MCF 10A (cell line): ENCODE measurements around the gene FOXP4. TPM values are rescaled to one million over a fixed set of nuclear protein-coding genes. Genes with fewer than 3 reads are reported as not detected.

Experiments used
- BruUV-seq: library from RNA; stranded (reverse); fragments of 400-500 nt; replicated peaks from 2 replicates; lab custom pipeline; 2021; lab: Mats Ljungman, UMichigan
- CTCF ChIA-PET: fragments of 300-600 bp; sonication (Branson Sonifier 250); formaldehyde crosslinking; extraction: SDS; loops from one replicate; lab custom pipeline; 2021; ENCODE audit warnings: antibody characterized with exemption, inconsistent platforms; lab: Yijun Ruan, JAX
- POLR2A ChIA-PET: fragments of 300-600, 350-650 bp; sonication (Branson Sonifier 250); formaldehyde crosslinking; extraction: SDS; loops from one replicate; lab custom pipeline; 2020; ENCODE audit warnings: antibody characterized with exemption, inconsistent platforms; lab: Yijun Ruan, JAX
- DNase-seq: peaks from one replicate; pipeline ENCODE4 v3.0.0-alpha.2; 2018; ENCODE audit not compliant: unreplicated experiment
- H3K27ac Mint-ChIP-seq: one replicate; pipeline ENCODE4 v1.8.0; 2022; ENCODE audit warnings: mild to moderate bottlenecking, low read depth, mixed read lengths; ENCODE audit not compliant: unreplicated experiment
- H3K27me3 Mint-ChIP-seq: one replicate; pipeline ENCODE4 v1.8.0; 2022; ENCODE audit warnings: mixed read lengths; ENCODE audit not compliant: insufficient read depth, unreplicated experiment
- H3K36me3 Mint-ChIP-seq: one replicate; pipeline ENCODE4 v1.8.0; 2022; ENCODE audit warnings: mild to moderate bottlenecking, moderate library complexity, mixed read lengths; ENCODE audit not compliant: insufficient read depth, unreplicated experiment
- H3K4me1 Mint-ChIP-seq: one replicate; pipeline ENCODE4 v1.8.0; 2022; ENCODE audit warnings: mixed read lengths; ENCODE audit not compliant: insufficient read depth, unreplicated experiment
- H3K4me3 Mint-ChIP-seq: one replicate; pipeline ENCODE4 v1.8.0; 2022; ENCODE audit warnings: mild to moderate bottlenecking, moderate library complexity, mixed read lengths; ENCODE audit not compliant: unreplicated experiment
- H3K9me3 Mint-ChIP-seq: one replicate; pipeline ENCODE4 v1.8.0; 2022; ENCODE audit warnings: mixed read lengths; ENCODE audit not compliant: unreplicated experiment
- intact Hi-C: fragments of 100-400 bp; cut with micrococcal nuclease; formaldehyde crosslinking; loops from 2 replicates; pipeline ENCODE4 v1.14.1; 2022
- total RNA-seq: library from RNA; stranded (reverse); gene quantifications from 2 replicates; pipeline ENCODE4 v1.2.3, GENCODE V29; 2022
- TF ChIP-seq, protein P1 (sequence below): fragments of 200-600 bp; IDR thresholded peaks from one replicate; pipeline ENCODE4 v1.8.0; 2022; ENCODE audit warnings: antibody characterized with exemption, mild to moderate bottlenecking; ENCODE audit not compliant: unreplicated experiment

Gene FOXP4
- total RNA-seq, 1 experiment from 2014 or later: 16.5 TPM

DNA sequence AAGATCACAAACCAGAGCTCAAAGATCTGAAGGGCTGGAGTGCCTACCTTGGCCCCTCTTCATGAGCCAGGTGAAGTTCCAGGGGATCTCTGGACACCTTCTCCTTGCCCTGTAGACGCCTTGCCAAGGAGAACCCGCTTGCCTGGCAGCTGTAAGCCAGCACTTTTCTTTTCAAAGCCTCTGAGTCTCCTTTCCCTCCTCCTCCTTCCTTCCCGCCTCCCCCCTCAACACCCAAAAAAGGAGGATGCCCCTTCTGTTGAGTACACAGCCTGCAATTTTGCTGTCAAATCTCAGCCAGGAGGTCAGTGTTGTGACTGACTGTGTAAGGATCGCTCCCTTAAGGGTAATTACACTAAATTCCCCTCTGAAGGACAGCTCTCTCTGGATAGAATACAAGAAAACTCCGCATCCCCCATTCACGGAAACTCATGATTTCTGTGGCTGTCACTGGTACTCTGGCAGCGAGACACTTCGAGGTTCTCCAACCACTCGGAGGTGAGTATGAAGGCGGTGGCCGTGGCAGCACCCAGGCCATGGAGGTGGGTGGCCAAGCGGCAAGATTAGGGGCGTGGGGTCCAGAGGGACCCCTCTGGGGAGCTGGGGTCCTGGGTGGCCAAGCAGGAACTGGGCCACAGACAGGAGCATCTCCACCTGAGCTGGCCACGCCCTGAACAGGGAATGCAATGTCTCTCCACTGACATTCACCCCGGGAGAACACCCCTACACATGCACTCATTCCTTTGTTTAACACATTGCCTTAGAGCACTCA, 23.2 kb upstream of the FOXP4 start:
- intact Hi-C loops: no loop called here
- CTCF ChIA-PET: interaction anchor here (0.7 to 1.6 kb wide), 3 partner anchors 74 to 235 kb away, joined by 3 to 5 read pairs (median 5); no protein-coding TSS in a partner anchor
- DNase-seq: no peak
- POLR2A ChIA-PET: no interaction called here
- BruUV-seq: no TSS peak
- TF ChIP-seq, protein P1, sequence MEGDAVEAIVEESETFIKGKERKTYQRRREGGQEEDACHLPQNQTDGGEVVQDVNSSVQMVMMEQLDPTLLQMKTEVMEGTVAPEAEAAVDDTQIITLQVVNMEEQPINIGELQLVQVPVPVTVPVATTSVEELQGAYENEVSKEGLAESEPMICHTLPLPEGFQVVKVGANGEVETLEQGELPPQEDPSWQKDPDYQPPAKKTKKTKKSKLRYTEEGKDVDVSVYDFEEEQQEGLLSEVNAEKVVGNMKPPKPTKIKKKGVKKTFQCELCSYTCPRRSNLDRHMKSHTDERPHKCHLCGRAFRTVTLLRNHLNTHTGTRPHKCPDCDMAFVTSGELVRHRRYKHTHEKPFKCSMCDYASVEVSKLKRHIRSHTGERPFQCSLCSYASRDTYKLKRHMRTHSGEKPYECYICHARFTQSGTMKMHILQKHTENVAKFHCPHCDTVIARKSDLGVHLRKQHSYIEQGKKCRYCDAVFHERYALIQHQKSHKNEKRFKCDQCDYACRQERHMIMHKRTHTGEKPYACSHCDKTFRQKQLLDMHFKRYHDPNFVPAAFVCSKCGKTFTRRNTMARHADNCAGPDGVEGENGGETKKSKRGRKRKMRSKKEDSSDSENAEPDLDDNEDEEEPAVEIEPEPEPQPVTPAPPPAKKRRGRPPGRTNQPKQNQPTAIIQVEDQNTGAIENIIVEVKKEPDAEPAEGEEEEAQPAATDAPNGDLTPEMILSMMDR: no peak
- Mint-ChIP-seq H3K27me3 (peaks cover 10% of the 10 kb centered on the region), H3K4me3 (no peak overlapping the region), H3K27ac (no peak overlapping the region), H3K9me3 (no peaks in the 10 kb centered on the region), H3K36me3 (no peaks in the 10 kb centered on the region), H3K4me1 (peaks cover under 1% of the 10 kb centered on the region)

- ChIA-PET CTCF (no interaction called here), POLR2A (no interaction called here)
- H3K27ac Mint-ChIP-seq: no peak overlapping the region
- no peak for DNase-seq
- BruUV-seq: no TSS peak
- peaks cover 10% of the 10 kb centered on the region for H3K27me3 Mint-ChIP-seq
- H3K4me1 Mint-ChIP-seq: peaks cover 5% of the 10 kb centered on the region
- H3K4me3 Mint-ChIP-seq: no peak overlapping the region
- intact Hi-C loops: no loop called here
- TF ChIP-seq, protein P1: no peak
- H3K36me3 Mint-ChIP-seq: no peaks in the 10 kb centered on the region
- H3K9me3 Mint-ChIP-seq: no peaks in the 10 kb centered on the region
Measured at GRCh38 chr6:41523915-41524633, 22.1 kb upstream of the FOXP4 start.

GRCh38 chr6:41524634-41525011, 21.6 kb upstream of the FOXP4 start:
- no peak overlapping the region for H3K27ac Mint-ChIP-seq
- H3K9me3 Mint-ChIP-seq: no peaks in the 10 kb centered on the region
- peaks cover 5% of the 10 kb centered on the region for H3K4me1 Mint-ChIP-seq
- H3K4me3 Mint-ChIP-seq: no peak overlapping the region
- intact Hi-C loops: no loop called here
- no peak for DNase-seq
- TF ChIP-seq, protein P1: no peak
- BruUV-seq: no TSS peak
- ChIA-PET POLR2A (no interaction called here), CTCF (no interaction called here)
- H3K36me3 Mint-ChIP-seq: no peaks in the 10 kb centered on the region
- peaks cover 10% of the 10 kb centered on the region for H3K27me3 Mint-ChIP-seq

GRCh38 chr6:41527721-41528408, 18.3 kb upstream of the FOXP4 start:
- no peak overlapping the region for H3K27ac Mint-ChIP-seq
- CTCF ChIA-PET: interaction anchor here (0.6 to 0.8 kb wide), 2 partner anchors 50 to 102 kb away, joined by 3 read pairs; no protein-coding TSS in a partner anchor
- POLR2A ChIA-PET: no interaction called here
- H3K9me3 Mint-ChIP-seq: no peaks in the 10 kb centered on the region
- H3K36me3 Mint-ChIP-seq: no peaks in the 10 kb centered on the region
- intact Hi-C loops: no loop called here
- TF ChIP-seq, protein P1: no peak
- H3K4me3 Mint-ChIP-seq: no peak overlapping the region
- DNase-seq: no peak
- H3K4me1 Mint-ChIP-seq: peaks cover 5% of the 10 kb centered on the region
- no TSS peak for BruUV-seq
- no peaks in the 10 kb centered on the region for H3K27me3 Mint-ChIP-seq
